GM12865 (cell line): ENCODE results near the gene ARHGAP35.
A peak's percentile ranks its signal among the peaks of the same experiment; 100 is the strongest.
"Not testable (repeated sequence)": the region's sequence is repeated elsewhere in the genome, so short reads cannot be mapped to it uniquely, and the experiment has no call there.

ENCODE experiments used
- DNase-seq: peaks from one replicate; pipeline ENCODE4 v3.0.0; 2010; ENCODE audit warnings: low read depth
- H3K4me3 ChIP-seq: 2 replicates; pipeline ENCODE4 v1.5.1; 2011; ENCODE audit warnings: mild to moderate bottlenecking, low read depth, low read length, control low read depth
- TF ChIP-seq, protein P1 (sequence below): IDR thresholded peaks from 2 replicates; pipeline ENCODE4 v1.5.1; 2011; ENCODE audit warnings: low read length, control low read depth, low read depth, inconsistent platforms; ENCODE audit not compliant: insufficient read depth; ENCODE audit errors: missing control alignments

ARHGAP35 gene

DNA sequence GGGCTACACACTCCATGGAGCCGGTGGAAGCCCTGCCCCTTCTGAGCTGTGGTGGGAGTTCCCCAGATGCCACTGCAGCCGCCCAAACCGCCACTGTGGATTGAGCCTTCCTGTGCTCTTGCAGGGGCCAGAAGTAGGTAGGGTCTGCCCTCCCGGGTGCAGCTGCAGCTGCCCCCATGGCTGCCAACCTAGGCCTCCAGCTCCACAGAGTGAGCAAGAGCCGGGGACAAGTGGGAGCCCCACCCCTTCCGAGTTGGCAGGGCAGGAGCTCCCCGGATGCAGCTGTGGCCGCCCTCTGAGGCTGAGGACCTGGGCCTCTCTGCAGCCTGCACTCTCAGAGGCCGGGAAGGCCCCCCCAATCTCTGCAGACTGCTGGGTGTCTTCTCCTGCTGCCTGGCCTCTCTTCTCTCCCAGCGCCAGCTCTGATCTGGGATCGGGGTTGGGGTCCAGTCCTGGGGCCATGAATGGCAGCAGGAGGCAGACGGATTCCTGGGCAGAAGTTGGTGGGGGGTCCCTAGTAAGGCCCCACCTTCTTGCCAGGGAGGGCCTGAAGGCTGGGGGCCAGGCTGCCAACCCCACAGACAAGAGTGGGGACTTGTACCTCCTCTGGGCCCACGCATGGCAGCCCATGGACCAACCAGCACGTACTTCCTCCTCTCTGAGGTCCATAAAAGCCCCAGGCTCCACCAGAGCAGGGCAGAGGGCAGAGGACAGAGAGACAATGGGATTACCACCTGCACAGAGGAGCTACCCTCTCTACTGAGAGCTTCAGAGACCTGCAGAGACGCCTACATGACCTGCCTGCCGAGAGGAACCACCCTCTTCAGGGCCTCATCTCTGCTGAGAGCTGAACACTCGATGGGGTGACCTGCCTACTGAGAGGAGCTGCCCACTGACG, 39.0 kb upstream of the ARHGAP35 start:
- DNase-seq, result peak; percentile 65
- H3K4me3 ChIP-seq, result peak overlapping the region; percentile 30
- TF ChIP-seq, protein P1, sequence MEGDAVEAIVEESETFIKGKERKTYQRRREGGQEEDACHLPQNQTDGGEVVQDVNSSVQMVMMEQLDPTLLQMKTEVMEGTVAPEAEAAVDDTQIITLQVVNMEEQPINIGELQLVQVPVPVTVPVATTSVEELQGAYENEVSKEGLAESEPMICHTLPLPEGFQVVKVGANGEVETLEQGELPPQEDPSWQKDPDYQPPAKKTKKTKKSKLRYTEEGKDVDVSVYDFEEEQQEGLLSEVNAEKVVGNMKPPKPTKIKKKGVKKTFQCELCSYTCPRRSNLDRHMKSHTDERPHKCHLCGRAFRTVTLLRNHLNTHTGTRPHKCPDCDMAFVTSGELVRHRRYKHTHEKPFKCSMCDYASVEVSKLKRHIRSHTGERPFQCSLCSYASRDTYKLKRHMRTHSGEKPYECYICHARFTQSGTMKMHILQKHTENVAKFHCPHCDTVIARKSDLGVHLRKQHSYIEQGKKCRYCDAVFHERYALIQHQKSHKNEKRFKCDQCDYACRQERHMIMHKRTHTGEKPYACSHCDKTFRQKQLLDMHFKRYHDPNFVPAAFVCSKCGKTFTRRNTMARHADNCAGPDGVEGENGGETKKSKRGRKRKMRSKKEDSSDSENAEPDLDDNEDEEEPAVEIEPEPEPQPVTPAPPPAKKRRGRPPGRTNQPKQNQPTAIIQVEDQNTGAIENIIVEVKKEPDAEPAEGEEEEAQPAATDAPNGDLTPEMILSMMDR, result no peak

DNA sequence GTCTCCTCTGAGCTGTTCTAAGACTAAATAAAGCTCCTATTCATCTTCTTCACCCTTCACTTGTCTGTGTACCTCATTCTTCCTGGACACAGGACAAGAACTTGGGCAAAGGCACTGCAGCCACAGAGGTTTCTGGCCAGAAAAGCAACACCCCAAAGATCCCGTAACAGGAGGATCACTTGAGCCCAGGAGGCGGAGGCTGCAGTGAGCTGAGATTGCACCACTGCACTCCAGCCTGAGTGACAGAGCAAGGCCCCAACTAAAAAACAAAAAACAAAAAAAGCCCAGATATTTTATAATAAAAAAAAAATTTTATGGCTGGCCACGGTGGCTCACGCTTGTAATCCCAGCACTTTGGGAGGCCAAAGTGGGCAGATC, 38.4 kb upstream of the ARHGAP35 start:
- not testable (repeated sequence) for DNase-seq, H3K4me3 ChIP-seq

DNA sequence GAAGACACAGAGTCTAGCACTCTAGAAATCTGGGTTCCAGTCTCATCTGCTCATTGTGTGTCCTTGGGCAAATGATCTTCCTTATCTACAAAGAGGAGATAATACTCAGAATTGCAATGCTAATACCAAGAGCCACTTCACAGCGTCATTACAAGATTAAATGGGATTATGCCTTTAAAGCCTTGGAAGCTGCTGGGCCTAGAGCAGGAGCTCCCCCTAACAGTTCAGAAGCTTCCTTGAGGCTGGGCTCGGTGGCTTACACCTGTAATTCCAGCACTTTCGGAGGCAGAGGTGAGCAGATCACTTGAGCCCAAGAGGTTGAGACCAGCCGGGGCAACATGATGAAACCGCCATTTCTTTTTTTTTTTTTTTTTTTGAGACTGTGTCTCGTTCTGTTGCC, 37.7 kb upstream of the ARHGAP35 start:
- no peak for DNase-seq
- TF ChIP-seq, protein P1, result no peak
- H3K4me3 ChIP-seq, result no peak overlapping the region

DNA sequence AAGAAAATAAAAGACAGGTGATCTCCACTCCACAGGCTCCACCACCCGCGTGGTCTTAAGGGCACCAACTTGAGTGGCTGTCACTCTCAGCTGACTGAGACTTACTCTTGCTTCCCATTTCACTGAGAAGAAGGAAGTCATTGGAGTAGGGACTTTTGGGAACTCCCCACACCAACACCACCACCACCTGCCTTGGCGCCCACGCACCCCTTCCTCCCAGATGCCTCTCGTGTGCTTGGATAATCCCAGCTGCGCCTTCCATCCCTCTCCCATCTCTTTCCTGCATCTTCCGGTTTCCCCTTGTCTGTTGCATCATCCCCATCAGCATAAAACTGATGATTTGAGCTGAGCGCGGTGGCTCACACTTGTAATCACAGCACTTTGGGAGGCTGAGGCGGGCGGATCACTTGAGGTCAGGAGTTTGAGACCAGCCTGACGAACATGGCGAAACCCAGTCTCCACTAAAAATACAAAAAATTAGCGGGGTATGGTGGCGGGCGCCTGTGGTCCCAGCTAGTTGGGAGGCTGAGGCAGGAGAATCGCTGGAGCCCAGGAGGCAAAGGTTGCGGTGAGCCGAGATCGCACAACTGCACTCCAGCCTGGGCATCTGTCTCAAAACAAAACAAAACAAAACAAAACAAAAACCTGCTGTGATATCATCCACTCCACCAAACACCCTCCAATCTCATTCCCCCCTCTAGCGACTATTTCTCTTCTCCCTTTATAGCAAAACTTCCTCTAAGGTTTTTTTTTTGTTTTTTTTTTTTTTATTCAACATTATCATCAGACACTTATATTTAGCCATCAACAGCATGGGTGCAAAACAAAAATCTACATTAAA, 35.7 kb upstream of the ARHGAP35 start:
- TF ChIP-seq, protein P1, result peak; percentile 9
- no peak overlapping the region; the same call in 1 of the 2 replicates for H3K4me3 ChIP-seq
- DNase-seq, result peak; percentile 58

DNA sequence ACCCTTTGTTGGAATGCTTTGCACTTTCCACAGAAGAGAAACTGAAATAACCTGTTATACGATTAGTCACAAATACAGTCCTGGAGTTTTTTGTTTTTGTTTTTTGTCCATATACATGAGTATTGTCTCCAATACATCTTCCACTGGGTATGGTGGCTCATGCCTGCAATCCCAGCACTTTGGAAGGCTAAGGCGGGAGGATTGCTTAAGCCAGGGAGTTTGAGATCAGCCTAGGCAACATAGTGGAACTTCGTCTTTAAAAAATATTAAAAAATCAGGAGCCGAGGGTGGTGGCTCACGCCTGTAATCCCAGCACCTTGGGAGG, 35.1 kb upstream of the ARHGAP35 start:
- DNase-seq, result no peak
- TF ChIP-seq, protein P1, result no peak
- H3K4me3 ChIP-seq, result no peak overlapping the region

DNA sequence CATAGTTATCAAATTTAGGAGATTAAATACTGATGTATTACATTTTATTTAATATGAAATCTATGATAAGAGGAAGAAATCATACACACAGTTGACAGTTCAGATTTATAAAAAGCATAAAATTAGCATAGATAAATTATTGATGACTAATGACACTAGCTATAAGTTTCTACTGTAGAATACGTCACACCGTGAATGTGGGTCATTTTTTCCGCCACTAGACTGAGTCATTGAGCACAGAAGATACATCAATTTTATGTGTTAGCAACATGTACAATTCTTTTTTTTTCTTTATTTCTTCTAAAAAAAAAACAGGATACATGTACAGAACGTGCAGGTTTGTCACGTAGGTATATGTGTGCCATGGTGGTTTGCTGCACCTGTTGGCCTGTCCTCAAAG, 32.3 kb upstream of the ARHGAP35 start:
- H3K4me3 ChIP-seq, result no peak overlapping the region
- TF ChIP-seq, protein P1, result no peak
- DNase-seq, result no peak

DNA sequence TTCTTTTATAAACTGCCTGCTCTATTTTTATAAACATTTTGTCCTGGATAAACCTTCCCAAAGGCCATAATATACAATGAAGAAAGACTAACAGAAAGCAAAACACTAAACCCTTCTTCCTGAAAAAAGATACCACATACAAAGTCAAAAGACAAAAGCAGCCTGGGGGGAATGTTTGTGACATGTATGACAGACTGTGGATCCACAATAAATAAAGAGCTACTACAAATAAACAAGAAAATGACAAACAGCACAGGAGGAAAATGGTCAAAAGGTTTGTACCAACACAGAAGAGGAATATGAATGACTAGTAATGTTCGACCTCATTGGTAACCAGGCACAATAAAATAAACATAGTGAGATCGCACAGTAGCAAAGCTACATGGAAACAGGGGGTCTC, 29.9 kb upstream of the ARHGAP35 start:
- no peak for DNase-seq
- TF ChIP-seq, protein P1, result no peak
- no peak overlapping the region for H3K4me3 ChIP-seq
